AG09319 (cell line): ENCODE measurements around the gene MRPL23.

ENCODE experiments used
- DNase-seq: peaks from one replicate; pipeline ENCODE4 v3.0.0-alpha.2; 2010; ENCODE audit warnings: low read depth; ENCODE audit errors: extremely low read depth
- CTCF ChIP-seq: IDR thresholded peaks from 2 replicates; pipeline ENCODE4 v1.5.1; 2011; ENCODE audit warnings: low read depth, mild to moderate bottlenecking, inconsistent platforms, low read length, moderate library complexity

The MRPL23 gene

GRCh38 chr11:1927848-1928469, 19.2 kb upstream of the MRPL23 start:
- DNase-seq: no peak
- no peak for TF ChIP-seq CTCF

- DNase-seq: no peak
- TF ChIP-seq CTCF: no peak
These were observed 18.7 kb upstream of the MRPL23 start for GRCh38 chr11:1928470-1928890.

GRCh38 chr11:1928891-1929541, 18.1 kb upstream of the MRPL23 start:
- no peak for DNase-seq
- no peak for TF ChIP-seq CTCF

- no peak for TF ChIP-seq CTCF
- no peak for DNase-seq
These were observed 17.3 kb upstream of the MRPL23 start for GRCh38 chr11:1929621-1930461.

GRCh38 chr11:1930462-1930830, 16.7 kb upstream of the MRPL23 start:
- TF ChIP-seq CTCF: no peak
- DNase-seq: no peak

- DNase-seq: no peak
- no peak for TF ChIP-seq CTCF
These were observed 15.6 kb upstream of the MRPL23 start for GRCh38 chr11:1931341-1932104.
